GM21786 (cell line): ENCODE results near the gene ZNRF3.
"Not testable (repeated sequence)": the region's sequence is repeated elsewhere in the genome, so short reads cannot be mapped to it uniquely, and the experiment has no call there.

Experiments
- ATAC-seq: cut with Tn5 transposase; IDR thresholded peaks from one replicate; pipeline ENCODE4 v1.9.1; 2021; ENCODE audit not compliant: unreplicated experiment

The ZNRF3 gene

GRCh38 chr22:29080106-29080975 lies 197.0 kb downstream of the ZNRF3 start:
- no peak for ATAC-seq

DNA sequence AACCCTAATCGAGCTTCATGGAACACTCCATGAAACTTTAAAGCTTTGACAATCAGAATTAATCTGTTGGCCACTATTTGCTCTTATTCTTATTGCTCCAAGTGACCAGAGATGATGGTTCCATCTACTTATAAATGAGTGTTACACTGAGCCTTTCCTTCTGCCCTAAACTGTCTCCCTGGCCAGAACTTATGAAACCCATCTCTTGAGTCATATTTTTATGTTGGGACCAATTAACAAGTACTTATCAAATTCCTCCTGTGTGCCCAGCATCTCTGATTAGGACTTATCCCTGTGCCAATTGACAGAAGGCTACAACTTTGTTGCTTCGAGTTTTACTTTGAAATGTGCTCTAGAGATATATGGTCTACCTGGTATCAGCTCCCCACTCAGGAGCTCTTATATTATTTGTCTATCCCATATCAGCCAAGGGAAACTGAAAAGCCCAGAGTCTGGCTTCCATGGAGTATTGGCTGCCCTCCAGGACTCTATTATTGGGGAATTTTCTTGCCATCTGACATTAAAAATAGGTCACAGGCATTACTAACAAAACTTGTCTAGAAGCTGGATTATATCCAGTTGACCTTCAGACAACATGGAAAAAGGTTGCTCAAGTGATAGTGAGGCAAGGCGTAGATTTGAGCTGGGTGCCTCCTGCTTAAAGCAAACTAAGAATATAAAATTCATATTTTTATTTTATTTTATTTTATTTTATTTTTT lies 198.3 kb downstream of the ZNRF3 start:
- ATAC-seq, result no peak

DNA sequence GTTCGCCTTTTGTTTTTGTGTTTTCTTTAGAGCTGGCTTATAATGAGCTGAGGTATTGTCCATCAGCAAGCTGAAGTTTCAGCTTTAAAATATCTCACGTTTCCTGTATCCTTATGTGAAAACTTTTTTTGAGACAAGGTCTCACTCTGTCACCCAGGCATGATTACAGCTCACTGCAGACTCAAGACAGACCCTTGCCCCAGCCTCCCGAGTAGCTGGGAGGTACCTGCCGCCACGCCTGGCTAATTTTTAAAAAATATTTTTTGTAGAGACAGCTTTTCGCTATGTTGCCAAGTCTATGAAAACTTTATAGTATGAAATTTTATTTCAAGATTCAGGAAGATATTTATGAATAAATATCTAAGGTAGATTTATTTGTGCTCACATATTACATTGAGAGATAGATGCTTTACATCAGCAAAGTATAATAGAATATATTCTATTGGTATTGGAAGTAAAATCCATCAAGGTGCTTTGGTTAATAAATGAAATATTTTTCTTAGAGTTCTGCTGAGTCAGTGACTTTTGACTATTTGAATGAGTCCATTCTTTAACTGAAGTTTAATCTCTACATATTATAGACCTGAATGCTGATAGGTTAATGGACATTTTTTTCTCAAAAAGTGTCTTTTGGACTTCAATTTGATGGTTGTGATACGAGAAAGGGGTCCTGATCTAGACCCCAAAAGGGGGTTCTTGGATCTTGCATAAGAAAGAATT lies 199.6 kb downstream of the ZNRF3 start:
- ATAC-seq, result no peak

DNA sequence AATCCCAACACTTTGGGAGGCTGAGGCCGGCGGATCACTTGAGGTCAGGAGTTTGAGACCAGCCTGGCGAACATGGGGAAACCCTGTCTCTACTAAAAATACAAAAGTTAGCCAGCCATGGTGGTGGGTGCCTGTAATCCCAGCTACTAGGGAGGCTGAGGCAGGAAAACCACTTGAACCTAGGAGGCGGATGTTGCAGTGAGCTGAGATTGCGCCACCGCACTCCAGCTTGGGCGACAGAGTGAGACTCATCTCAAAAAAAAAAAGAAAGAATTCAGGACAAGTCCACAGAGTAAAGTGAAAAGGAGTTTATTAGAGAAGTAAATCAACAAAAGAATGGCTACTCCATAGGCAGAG lies 200.2 kb downstream of the ZNRF3 start:
- not testable (repeated sequence) for ATAC-seq

DNA sequence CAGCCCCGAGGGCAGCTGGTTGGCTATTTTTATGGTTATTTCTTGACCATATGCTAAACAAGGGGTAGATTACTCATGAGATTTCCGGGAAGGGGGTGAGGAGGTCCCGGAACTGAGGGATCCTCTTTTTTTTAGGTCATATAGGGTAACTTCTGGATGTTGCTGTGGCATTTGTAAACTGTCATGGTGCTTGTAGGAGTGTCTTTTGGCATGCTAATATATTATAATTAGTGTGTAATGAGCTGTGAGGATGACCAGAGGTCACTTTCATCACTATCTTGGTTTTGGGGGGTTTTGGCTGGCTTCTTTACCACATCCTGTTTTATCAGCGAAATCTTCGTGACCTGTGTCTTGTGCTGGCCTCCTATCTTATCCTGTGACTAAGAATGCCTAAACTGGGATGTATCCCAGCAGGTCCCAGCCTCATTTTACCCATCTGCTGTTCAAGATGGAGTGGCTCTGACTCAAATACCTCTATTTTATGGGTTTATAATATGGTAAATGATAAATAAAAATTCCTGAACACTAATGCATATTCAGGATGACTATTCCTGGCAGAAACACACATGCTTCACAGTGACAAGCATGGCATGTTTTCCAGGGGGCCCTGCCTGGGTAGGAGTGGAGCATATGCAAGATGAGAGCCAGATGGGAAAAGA lies 200.7 kb downstream of the ZNRF3 start:
- no peak for ATAC-seq

DNA sequence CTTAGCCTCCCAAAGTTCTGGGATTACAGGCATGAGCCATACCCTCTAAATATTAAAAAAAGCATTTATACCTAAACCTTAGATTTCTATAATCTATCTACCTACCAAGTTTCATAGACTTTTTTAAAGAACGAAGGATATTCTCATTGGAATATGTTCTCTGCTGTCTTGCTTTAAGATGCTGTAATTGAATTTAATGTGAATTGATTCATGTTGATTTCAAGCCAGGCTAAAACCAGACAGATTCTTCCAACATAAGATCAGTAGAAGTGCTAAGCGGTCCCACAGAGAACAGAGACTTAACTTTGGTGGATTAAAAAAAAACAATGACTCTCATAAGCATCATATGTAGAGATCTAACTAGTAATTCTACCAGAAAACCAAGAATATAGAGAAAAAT lies 203.6 kb downstream of the ZNRF3 start:
- no peak for ATAC-seq

GRCh38 chr22:29088809-29089208 lies 205.4 kb downstream of the ZNRF3 start:
- ATAC-seq, result no peak

GRCh38 chr22:29089507-29089906 lies 206.1 kb downstream of the ZNRF3 start:
- ATAC-seq, result no peak

GRCh38 chr22:29090039-29090438 lies 206.7 kb downstream of the ZNRF3 start:
- ATAC-seq, result no peak

DNA sequence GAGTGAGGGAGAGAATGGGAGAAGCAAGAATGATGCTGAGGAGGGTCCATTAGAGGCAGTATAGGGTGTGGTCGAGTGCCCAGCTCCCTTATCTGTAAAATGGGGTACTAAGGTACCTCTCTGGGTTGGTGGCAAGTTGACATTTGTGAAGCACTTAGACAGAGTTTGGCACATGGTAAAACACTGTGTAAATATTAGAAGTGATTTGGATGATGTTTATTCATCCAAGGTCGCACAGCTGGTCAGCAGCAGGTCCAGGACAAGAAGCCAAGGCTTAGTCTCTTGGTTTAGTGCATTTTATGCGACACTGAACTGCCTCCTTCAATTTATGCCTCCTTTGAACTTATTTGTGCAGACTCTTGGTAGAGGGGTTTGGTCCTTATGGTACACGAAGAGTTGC lies 208.9 kb downstream of the ZNRF3 start:
- no peak for ATAC-seq

- ATAC-seq, result no peak
Measured at GRCh38 chr22:29093030-29093429, 209.7 kb downstream of the ZNRF3 start.

- no peak for ATAC-seq
Measured at GRCh38 chr22:29093501-29094300, 210.3 kb downstream of the ZNRF3 start.

- no peak for ATAC-seq
Measured at GRCh38 chr22:29095459-29095858, 212.1 kb downstream of the ZNRF3 start.

DNA sequence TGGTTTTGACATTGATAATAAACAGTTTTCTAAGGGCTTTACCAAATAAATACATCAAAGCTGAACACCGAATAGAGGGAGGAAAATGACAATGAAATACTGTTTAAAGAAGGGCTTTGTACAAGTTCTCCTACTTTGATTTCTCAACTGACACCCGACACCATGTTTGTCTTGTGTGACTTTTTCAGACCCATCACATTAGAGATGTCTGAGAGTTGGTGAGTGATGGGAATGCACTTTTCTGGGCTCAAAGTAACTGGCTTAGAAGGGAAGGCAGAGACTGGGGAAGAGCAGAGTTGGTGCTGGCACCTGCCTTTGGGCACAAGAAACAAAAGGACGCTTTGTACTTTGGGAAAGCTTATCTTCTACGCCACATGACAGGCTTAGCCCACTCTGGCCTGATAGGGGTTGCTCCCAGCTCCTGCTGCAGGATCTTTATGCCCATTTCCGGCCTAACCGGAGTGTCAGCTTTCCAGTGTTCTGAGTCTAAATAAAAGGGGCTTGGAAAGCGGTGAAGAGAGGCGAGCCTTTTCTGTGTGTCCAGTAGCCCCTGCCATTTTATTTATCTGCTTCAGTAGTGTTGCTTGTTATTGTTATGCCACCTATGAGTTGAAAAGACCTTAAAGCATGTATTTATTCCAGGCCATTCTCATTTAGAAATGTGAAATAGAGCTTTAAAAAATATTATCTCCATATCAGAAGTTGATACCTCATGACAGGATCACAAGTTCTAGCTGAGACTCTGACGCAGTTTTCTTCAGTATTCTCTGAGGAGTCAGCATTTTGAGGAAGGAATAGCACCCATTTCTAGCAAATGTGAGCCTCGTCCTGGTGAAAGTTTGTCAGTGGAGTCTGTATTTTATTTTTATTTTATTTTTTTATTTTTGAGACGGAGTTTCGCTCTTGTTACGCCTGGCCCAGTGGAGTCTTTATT lies 213.6 kb downstream of the ZNRF3 start:
- no peak for ATAC-seq

- ATAC-seq, result no peak
Measured at GRCh38 chr22:29098296-29098695, 214.9 kb downstream of the ZNRF3 start.

GRCh38 chr22:29102300-29102699 lies 218.9 kb downstream of the ZNRF3 start:
- ATAC-seq, result no peak

GRCh38 chr22:29103121-29103520 lies 219.7 kb downstream of the ZNRF3 start:
- ATAC-seq, result no peak

- no peak for ATAC-seq
Measured at GRCh38 chr22:29105468-29105867, 222.1 kb downstream of the ZNRF3 start.

- no peak for ATAC-seq
Measured at GRCh38 chr22:29106839-29107238, 223.5 kb downstream of the ZNRF3 start.
